Measurements from ENCODE around the gene FHL3.
"Not testable (repeated sequence)": the region's sequence is repeated elsewhere in the genome, so short reads cannot be mapped to it uniquely, and the experiment has no call there.

The FHL3 gene

GRCh38 chr1:38034871-38035270 is 29.6 kb upstream of the FHL3 start:
- no peak for DNase-seq (ENCODE audit: low read depth)

- DNase-seq (ENCODE audit: low read depth), result not testable (repeated sequence)
These were observed 27.7 kb upstream of the FHL3 start for GRCh38 chr1:38032992-38033391.

GRCh38 chr1:38031513-38031866 is 26.2 kb upstream of the FHL3 start:
- DNase-seq (ENCODE audit: low read depth), result no peak

- no peak for DNase-seq (ENCODE audit: low read depth)
These were observed 25.5 kb upstream of the FHL3 start for GRCh38 chr1:38030596-38031512.

GRCh38 chr1:38029685-38030511 is 24.6 kb upstream of the FHL3 start:
- DNase-seq (ENCODE audit: low read depth), result peak; percentile 57

- DNase-seq (ENCODE audit: low read depth), result no peak
These were observed 23.9 kb upstream of the FHL3 start for GRCh38 chr1:38029081-38029681.

- DNase-seq (ENCODE audit: low read depth), result no peak
These were observed 23.4 kb upstream of the FHL3 start for GRCh38 chr1:38028671-38029070.

- no peak for DNase-seq (ENCODE audit: low read depth)
These were observed 22.8 kb upstream of the FHL3 start for GRCh38 chr1:38028105-38028591.

GRCh38 chr1:38027201-38028104 is 22.1 kb upstream of the FHL3 start:
- no peak for DNase-seq (ENCODE audit: low read depth)

- no peak for DNase-seq (ENCODE audit: low read depth)
These were observed 21.4 kb upstream of the FHL3 start for GRCh38 chr1:38026592-38027200.

- no peak for DNase-seq (ENCODE audit: low read depth)
These were observed 20.4 kb upstream of the FHL3 start for GRCh38 chr1:38025664-38026063.

GRCh38 chr1:38025233-38025632 is 19.9 kb upstream of the FHL3 start:
- no peak for DNase-seq (ENCODE audit: low read depth)

GRCh38 chr1:38022810-38023209 is 17.5 kb upstream of the FHL3 start:
- DNase-seq (ENCODE audit: low read depth), result no peak

GRCh38 chr1:38021969-38022368 is 16.7 kb upstream of the FHL3 start:
- DNase-seq (ENCODE audit: low read depth), result no peak

- no peak for DNase-seq (ENCODE audit: low read depth)
These were observed 15.1 kb upstream of the FHL3 start for GRCh38 chr1:38020396-38020795.

GRCh38 chr1:38018864-38019343 is 13.6 kb upstream of the FHL3 start:
- DNase-seq (ENCODE audit: low read depth), result no peak

GRCh38 chr1:38015978-38016725 is 10.8 kb upstream of the FHL3 start:
- no peak for DNase-seq (ENCODE audit: low read depth)

GRCh38 chr1:38014724-38015424 is 9.6 kb upstream of the FHL3 start:
- DNase-seq (ENCODE audit: low read depth), result no peak

- DNase-seq (ENCODE audit: low read depth), result no peak
These were observed 8.9 kb upstream of the FHL3 start for GRCh38 chr1:38014171-38014570.

- no peak for DNase-seq (ENCODE audit: low read depth)
These were observed 7.9 kb upstream of the FHL3 start for GRCh38 chr1:38013227-38013622.
